NOMO-1 treated with dmso at 0.1 percent for 144 hours (cell line): ENCODE data around the gene MDC1.

Source experiments
- DNase-seq: peaks from one replicate; lab custom pipeline; 2025; ENCODE audit not compliant: unreplicated experiment; lab: John Stamatoyannopoulos, UW

The MDC1 gene

GRCh38 chr6:30748851-30749540 lies 31.9 kb upstream of the MDC1 start:
- DNase-seq = no peak

GRCh38 chr6:30747902-30748769 lies 31.1 kb upstream of the MDC1 start:
- DNase-seq = no peak

- DNase-seq = no peak
Observed at GRCh38 chr6:30747300-30747687, 30.2 kb upstream of the MDC1 start.

GRCh38 chr6:30744054-30744805 lies 27.1 kb upstream of the MDC1 start, which contains the start of gene IER3:
TSS of gene IER3 (minus strand) at chr6:30744547. CDS start at chr6:30744518, 29 bp downstream.
- peak; percentile 66 for DNase-seq

- no peak for DNase-seq
Observed at GRCh38 chr6:30743099-30744053, 26.3 kb upstream of the MDC1 start.

- DNase-seq = peak; percentile 98
Observed at GRCh38 chr6:30742316-30743098, 25.4 kb upstream of the MDC1 start, which contains the start of gene FLOT1. TSS of gene FLOT1 (minus strand) at chr6:30742687. CDS start at chr6:30742189, 498 bp downstream.

GRCh38 chr6:30741789-30742315 lies 24.8 kb upstream of the MDC1 start:
- DNase-seq = no peak

- no peak for DNase-seq
Observed at GRCh38 chr6:30741063-30741779, 24.1 kb upstream of the MDC1 start.

- DNase-seq = no peak
Observed at GRCh38 chr6:30740540-30740870, 23.4 kb upstream of the MDC1 start.

- no peak for DNase-seq
Observed at GRCh38 chr6:30738532-30738931, 21.5 kb upstream of the MDC1 start.

GRCh38 chr6:30735668-30736314 lies 18.7 kb upstream of the MDC1 start:
- no peak for DNase-seq

GRCh38 chr6:30732237-30732943 lies 15.3 kb upstream of the MDC1 start:
- DNase-seq = no peak

GRCh38 chr6:30730601-30731435 lies 13.7 kb upstream of the MDC1 start:
- no peak for DNase-seq

- no peak for DNase-seq
Observed at GRCh38 chr6:30727920-30728553, 11.0 kb upstream of the MDC1 start.

- no peak for DNase-seq
Observed at GRCh38 chr6:30726506-30727413, 9.7 kb upstream of the MDC1 start.
